Mucosa of descending colon (tissue), 3 donors: ENCODE data around the gene SUCLG1. TPM values are rescaled to one million over a fixed set of nuclear protein-coding genes. Genes with fewer than 3 reads are reported as not detected.
A peak's percentile ranks its signal among the peaks of the same experiment; 100 is the strongest.

Experiments used
- ATAC-seq: fragments of 200-7000 bp; cut with Tn5 transposase; one replicate; pipeline ENCODE4 v1.9.1; 2020; ENCODE audit warnings: mild to moderate bottlenecking, moderate library complexity
- DNase-seq, 3 donors: peaks; one replicate each; pipeline ENCODE4 v3.0.0-alpha.2; 2020
- H3K36me3 ChIP-seq: fragments of 200-600 bp; one replicate; pipeline ENCODE4 v1.8.0; 2021; ENCODE audit warnings: low read depth, mild to moderate bottlenecking
- H3K4me1 ChIP-seq: fragments of 200-600 bp; one replicate; pipeline ENCODE4 v1.8.0; 2021; ENCODE audit warnings: low read depth, mild to moderate bottlenecking
- H3K4me3 ChIP-seq: fragments of 200-600 bp; one replicate; pipeline ENCODE4 v1.8.0; 2021; ENCODE audit warnings: mild to moderate bottlenecking
- H3K9me3 ChIP-seq: fragments of 200-600 bp; one replicate; pipeline ENCODE4 v1.8.0; 2021; ENCODE audit warnings: mild to moderate bottlenecking
- intact Hi-C, 2 donors: fragments of 100-400 bp; cut with DNase I in 1 of 2; cut with micrococcal nuclease in 1 of 2; formaldehyde crosslinking; loops; one replicate each; pipeline versions ENCODE4 v1.11.0 to v1.11.1; 2022; cut with DNase I, micrococcal nuclease
- long read RNA-seq, 2 donors: library from polyadenylated mRNA; unstranded; transcript quantifications; one replicate each; pipeline ENCODE4 v2.0.0, GENCODE V29; 2019 to 2021
- total RNA-seq, 3 donors: library from RNA; stranded (reverse); fragmentation: NEBNext Ultra II Directional in 2 of 3; extraction: Animal tissue kit (Norgen Biotek cat#: 25700) in 2 of 3; gene quantifications; one replicate each; pipeline versions ENCODE4 v1.2.1 to v1.2.4, GENCODE V29; 2021 to 2023
- TF ChIP-seq, protein P1 (sequence below): fragments of 200-600 bp; IDR thresholded peaks from one replicate; pipeline ENCODE4 v1.8.0; 2022; ENCODE audit warnings: antibody characterized with exemption, mild to moderate bottlenecking
- donor health status: DM: no; HTN: no; CAD: no; lungs with moderate emphysema.
- donor health status: DM: no; HTN: no; CAD: no.
- donor health status: DM: no; HTN: yes; CAD: no.

Gene SUCLG1
- total RNA-seq: 100 to 1,000 TPM; 130 to 202 (median 195) TPM
- long read RNA-seq, donor 1, transcript SUCLG1-201 (9 exons, 1,475 nt): major isoform, 159 of 168 reads
- long read RNA-seq, donor 1, partial matches to known transcripts: 3 of 168 reads
- long read RNA-seq, donor 1, other reads (novel, unspliced or antisense): 6 of 168 reads
- long read RNA-seq, donor 2, transcript SUCLG1-201 (9 exons, 1,475 nt): major isoform, 219 of 266 reads
- long read RNA-seq, donor 2, partial matches to known transcripts: 38 of 266 reads
- long read RNA-seq, donor 2, other reads (novel, unspliced or antisense): 6 of 266 reads

DNA sequence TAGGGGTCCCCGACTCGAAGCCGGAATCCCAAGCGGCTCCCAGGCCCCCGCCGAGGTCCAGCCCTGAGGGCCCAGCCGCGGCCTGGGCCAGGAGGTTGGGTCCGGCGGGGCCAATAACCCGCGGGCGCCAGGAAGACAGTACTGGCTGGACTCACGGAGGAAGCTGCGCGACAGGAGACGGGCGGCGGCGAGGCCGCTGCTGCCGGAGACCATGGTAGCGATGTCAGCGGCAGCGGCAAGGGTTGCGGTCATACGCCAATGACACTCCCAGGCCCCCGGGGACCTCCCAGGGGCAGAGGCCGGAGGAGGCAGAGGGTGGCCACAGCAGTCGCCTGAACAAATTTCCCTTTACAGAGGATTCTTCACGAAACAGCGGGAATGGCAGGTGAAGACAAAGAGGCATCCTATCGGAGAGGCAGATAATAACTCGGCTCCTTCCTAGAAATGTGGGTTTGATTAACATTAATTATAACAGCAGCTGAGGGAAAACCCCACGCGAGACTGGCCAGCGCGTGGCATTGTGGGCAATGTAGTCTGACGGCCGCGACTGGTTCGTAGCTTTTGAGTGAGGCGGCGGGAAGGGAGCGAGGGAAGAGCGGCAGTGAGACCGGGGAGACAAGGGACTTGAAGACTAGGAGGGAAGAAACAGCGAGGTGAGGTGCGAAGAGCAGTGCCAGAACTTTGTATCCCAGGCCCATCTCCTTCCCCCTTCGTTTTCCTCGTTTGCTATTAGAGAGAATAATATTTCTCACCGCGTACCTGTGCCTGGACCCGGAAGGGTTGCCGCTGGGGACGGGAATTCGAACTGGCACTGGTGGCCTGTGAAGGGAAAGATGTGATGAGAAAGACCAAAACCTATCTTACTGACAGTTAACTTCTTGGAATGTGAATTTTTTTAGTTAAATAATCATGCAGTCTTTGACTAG is at the start of gene SUCLG1:
Gene SUCLG1, minus strand, starts transcription at position 263 of the 926 bp plus-strand sequence. Its CDS starts 11 bp downstream, at position 252.
- Histone ChIP-seq H3K4me3 (peak within 1 kb of the TSS; percentile 98), H3K9me3 (no peaks in the 10 kb centered on the region), H3K36me3 (no peaks in the 10 kb centered on the region), H3K4me1 (peaks cover 22% of the 10 kb centered on the region)
- TF ChIP-seq, protein P1, sequence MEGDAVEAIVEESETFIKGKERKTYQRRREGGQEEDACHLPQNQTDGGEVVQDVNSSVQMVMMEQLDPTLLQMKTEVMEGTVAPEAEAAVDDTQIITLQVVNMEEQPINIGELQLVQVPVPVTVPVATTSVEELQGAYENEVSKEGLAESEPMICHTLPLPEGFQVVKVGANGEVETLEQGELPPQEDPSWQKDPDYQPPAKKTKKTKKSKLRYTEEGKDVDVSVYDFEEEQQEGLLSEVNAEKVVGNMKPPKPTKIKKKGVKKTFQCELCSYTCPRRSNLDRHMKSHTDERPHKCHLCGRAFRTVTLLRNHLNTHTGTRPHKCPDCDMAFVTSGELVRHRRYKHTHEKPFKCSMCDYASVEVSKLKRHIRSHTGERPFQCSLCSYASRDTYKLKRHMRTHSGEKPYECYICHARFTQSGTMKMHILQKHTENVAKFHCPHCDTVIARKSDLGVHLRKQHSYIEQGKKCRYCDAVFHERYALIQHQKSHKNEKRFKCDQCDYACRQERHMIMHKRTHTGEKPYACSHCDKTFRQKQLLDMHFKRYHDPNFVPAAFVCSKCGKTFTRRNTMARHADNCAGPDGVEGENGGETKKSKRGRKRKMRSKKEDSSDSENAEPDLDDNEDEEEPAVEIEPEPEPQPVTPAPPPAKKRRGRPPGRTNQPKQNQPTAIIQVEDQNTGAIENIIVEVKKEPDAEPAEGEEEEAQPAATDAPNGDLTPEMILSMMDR: no peak
- intact Hi-C loops: no loop called here
- ATAC-seq (peak; percentile 98), DNase-seq (peak; percentile 92 to 93 (median 92))

- no peak for ATAC-seq
- intact Hi-C loops: loop anchor here (5.0 to 10.0 kb wide), 4 partner anchors 127 to 429 kb away; partner anchors contain the start of gene TRABD2A (in 2 of the 2)
- Histone ChIP-seq H3K36me3 (no peaks in the 10 kb centered on the region), H3K9me3 (no peaks in the 10 kb centered on the region), H3K4me1 (peaks cover 3% of the 10 kb centered on the region), H3K4me3 (no peak overlapping the region)
- TF ChIP-seq, protein P1: no peak
- no peak for DNase-seq
These were observed 39.2 kb upstream of the SUCLG1 start for GRCh38 chr2:84498150-84498799.

GRCh38 chr2:84497285-84497684 is 38.2 kb upstream of the SUCLG1 start:
- Histone ChIP-seq H3K4me1 (peaks cover 3% of the 10 kb centered on the region), H3K36me3 (no peaks in the 10 kb centered on the region), H3K4me3 (no peak overlapping the region), H3K9me3 (no peaks in the 10 kb centered on the region)
- DNase-seq (no peak), ATAC-seq (peak; percentile 85)
- TF ChIP-seq, protein P1: no peak
- intact Hi-C loops: loop anchor here (5.0 to 10.0 kb wide), 4 partner anchors 128 to 430 kb away; partner anchors contain the start of gene TRABD2A (in 2 of the 2)

GRCh38 chr2:84496386-84496785 is 37.3 kb upstream of the SUCLG1 start:
- ATAC-seq (no peak), DNase-seq (no peak)
- Histone ChIP-seq H3K4me1 (peaks cover 3% of the 10 kb centered on the region), H3K36me3 (no peaks in the 10 kb centered on the region), H3K9me3 (no peaks in the 10 kb centered on the region), H3K4me3 (no peak overlapping the region)
- intact Hi-C loops: loop anchor here (5.0 to 10.0 kb wide), 4 partner anchors 128 to 431 kb away; partner anchors contain the start of gene TRABD2A (in 2 of the 2)
- TF ChIP-seq, protein P1: no peak

DNA sequence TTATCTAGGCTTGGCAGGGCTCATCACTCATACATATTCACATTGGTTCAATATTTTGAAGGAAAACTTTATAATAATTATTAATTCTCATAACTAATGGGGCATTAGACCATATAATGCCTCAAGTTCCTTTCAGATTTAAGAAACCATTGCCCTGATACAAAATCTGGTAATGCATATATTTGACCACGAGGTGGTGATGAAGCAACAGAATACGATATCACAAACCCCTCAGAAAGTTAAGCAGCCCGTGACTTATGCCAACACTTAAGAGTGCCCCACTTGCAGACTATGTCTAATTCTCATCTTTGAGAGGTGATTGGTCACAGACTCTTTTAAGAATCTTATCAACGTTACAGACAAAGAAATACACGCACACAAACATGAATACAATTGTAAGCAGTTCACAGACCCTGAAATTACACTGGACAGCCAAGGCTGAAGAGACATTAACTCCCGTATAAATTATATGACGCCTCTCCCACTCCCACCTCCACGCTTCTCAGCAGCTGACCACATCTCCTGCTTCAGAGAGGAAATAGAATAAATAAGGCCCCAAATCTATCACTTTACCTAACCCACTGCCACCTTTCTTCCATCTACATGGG is 36.6 kb upstream of the SUCLG1 start:
- DNase-seq (peak in 1 of 3 donors; percentile 64), ATAC-seq (peak; percentile 84)
- no peaks in the 10 kb centered on the region for H3K36me3 ChIP-seq
- TF ChIP-seq, protein P1: peak; percentile 38
- peaks cover 3% of the 10 kb centered on the region for H3K4me1 ChIP-seq
- H3K4me3 ChIP-seq: no peak overlapping the region
- H3K9me3 ChIP-seq: no peaks in the 10 kb centered on the region
- intact Hi-C loops: loop anchor here (5.0 to 10.0 kb wide), 4 partner anchors 129 to 432 kb away; partner anchors contain the start of gene TRABD2A (in 2 of the 2)
